Kidney (tissue), 14 donors: ENCODE results near the gene SPTBN1. TPM values are rescaled to one million over a fixed set of nuclear protein-coding genes. Genes with fewer than 3 reads are reported as not detected.

Experiments used
- DNase-seq, 5 donors: peaks; one replicate each; pipeline ENCODE4 v3.0.0-alpha.2; 2013 to 2020
- FAIRE-seq: peaks from 2 replicates; lab custom pipeline; 2012; peaks lifted over from hg19 to GRCh38; lab: Jason Lieb, UNC
- H3K27ac ChIP-seq, 2 donors: one replicate each; pipeline ENCODE4 v1.7.0; 2013; ENCODE audit warnings: low read depth in 2 of 2, low read length in 2 of 2, inconsistent platforms in 1 of 2
- H3K27me3 ChIP-seq: one replicate; pipeline ENCODE4 v1.7.1; 2013; ENCODE audit warnings: low read length, inconsistent platforms; ENCODE audit not compliant: control insufficient read depth, insufficient read depth
- H3K36me3 ChIP-seq, 3 donors: one replicate each; pipeline versions ENCODE4 v1.7.0 to v1.7.1; 2013; ENCODE audit warnings: low read length in 3 of 3, control low read depth in 1 of 3, inconsistent platforms in 1 of 3; ENCODE audit not compliant: insufficient read depth in 3 of 3, control insufficient read depth in 2 of 3
- H3K4me1 ChIP-seq, 3 donors: one replicate each; pipeline versions ENCODE4 v1.7.0 to v1.7.1; 2013; ENCODE audit warnings: low read length in 3 of 3, inconsistent platforms in 1 of 3, low read depth in 1 of 3; ENCODE audit not compliant: control insufficient read depth in 2 of 3, insufficient read depth in 2 of 3
- H3K4me3 ChIP-seq, 3 donors: one replicate each; pipeline versions ENCODE4 v1.7.0 to v1.8.1; 2013; ENCODE audit warnings: low read length in 3 of 3, control low read depth in 1 of 3, inconsistent platforms in 1 of 3
- H3K9ac ChIP-seq, 3 donors: one replicate each; pipeline versions ENCODE4 v1.7.0 to v1.7.1; 2013; ENCODE audit warnings: low read length in 3 of 3, control low read depth in 1 of 3, inconsistent platforms in 1 of 3
- H3K9me3 ChIP-seq, 3 donors: one replicate each; pipeline versions ENCODE4 v1.7.0 to v1.7.1; 2013; ENCODE audit warnings: low read length in 3 of 3, control low read depth in 1 of 3, inconsistent platforms in 1 of 3; ENCODE audit not compliant: control insufficient read depth in 2 of 3, insufficient read depth in 1 of 3
- CTCF ChIP-seq: IDR thresholded peaks from 3 replicates; pipeline ENCODE4 v1.5.1; 2012; ENCODE audit warnings: mild to moderate bottlenecking, moderate library complexity, borderline replicate concordance; ENCODE audit not compliant: insufficient read depth; ENCODE audit errors: extremely low read depth
- intact Hi-C: fragments of 100-400 bp; cut with DNase I; formaldehyde crosslinking; loops from one replicate; pipeline ENCODE4 v1.11.1; 2022
- polyA plus RNA-seq: library from polyadenylated mRNA; stranded (reverse); fragments of 350-450 nt; fragmentation: Illumina TruSeq; extraction: RNeasy Lipid Tissue Mini Kit (QIAGEN cat#74804); gene quantifications from one replicate; pipeline ENCODE4 v1.2.3, GENCODE V29; 2014; ENCODE audit warnings: low read depth, low replicate concordance; ENCODE audit not compliant: insufficient read depth
- total RNA-seq: library from RNA; stranded (reverse); fragmentation: NEBNext Ultra II Directional; extraction: Animal tissue kit (Norgen Biotek cat#: 25700); gene quantifications from one replicate; pipeline ENCODE4 v1.2.1, GENCODE V29; 2021
- donor health status: control.
- donor health status: control.
- donor health status: control.
- donor health status: control.
- donor health status: control.
- donor health status: DM: yes; HTN: yes; CAD: no.
- donor health status: Normal renal cell carcinoma (clear cell type).

SPTBN1 gene
- total and polyA plus RNA-seq, 2 donors from 2014 or later, result 93.2 to 313 TPM

- peak overlapping the region in 1 of 2 donors; percentile 2 for H3K27ac ChIP-seq
- H3K9me3 ChIP-seq, result no peaks in the 10 kb centered on the region
- TF ChIP-seq CTCF, result no peak
- no peaks in the 10 kb centered on the region for H3K36me3 ChIP-seq
- no peak overlapping the region for H3K4me3 ChIP-seq
- intact Hi-C loops, result no loop called here
- DNase-seq, result no peak
- no peaks in the 10 kb centered on the region for H3K27me3 ChIP-seq
- no peak overlapping the region for H3K9ac ChIP-seq
- peaks cover 4 to 36% (median 9%) of the 10 kb centered on the region in 3 donors for H3K4me1 ChIP-seq
- no peak for FAIRE-seq
These were observed 108.3 kb downstream of the SPTBN1 start for GRCh38 chr2:54564439-54564838.

GRCh38 chr2:54565551-54565950 is 109.4 kb downstream of the SPTBN1 start:
- TF ChIP-seq CTCF, result no peak
- intact Hi-C loops, result no loop called here
- Histone ChIP-seq H3K4me3 (no peak overlapping the region), H3K9ac (no peak overlapping the region), H3K36me3 (no peaks in the 10 kb centered on the region), H3K27ac (peak overlapping the region; percentile 2 to 18), H3K27me3 (no peaks in the 10 kb centered on the region), H3K4me1 (peaks cover 8 to 47% (median 20%) of the 10 kb centered on the region in 3 donors), H3K9me3 (no peaks in the 10 kb centered on the region)
- FAIRE-seq (no peak), DNase-seq (no peak)

GRCh38 chr2:54566896-54567295 is 110.8 kb downstream of the SPTBN1 start:
- intact Hi-C loops, result no loop called here
- no peak overlapping the region for H3K27ac ChIP-seq
- no peak overlapping the region for H3K4me3 ChIP-seq
- no peaks in the 10 kb centered on the region for H3K27me3 ChIP-seq
- DNase-seq (no peak), FAIRE-seq (no peak)
- H3K9ac ChIP-seq, result no peak overlapping the region
- H3K9me3 ChIP-seq, result no peaks in the 10 kb centered on the region
- H3K4me1 ChIP-seq, result peaks cover 8 to 57% (median 33%) of the 10 kb centered on the region in 3 donors
- no peak for TF ChIP-seq CTCF
- H3K36me3 ChIP-seq, result no peaks in the 10 kb centered on the region

GRCh38 chr2:54568876-54569321 is 112.8 kb downstream of the SPTBN1 start:
- peaks cover 13 to 76% (median 47%) of the 10 kb centered on the region in 3 donors for H3K4me1 ChIP-seq
- no peak overlapping the region for H3K4me3 ChIP-seq
- DNase-seq (no peak), FAIRE-seq (no peak)
- H3K9ac ChIP-seq, result peak overlapping the region in 1 of 3 donors; percentile 63
- intact Hi-C loops, result no loop called here
- no peaks in the 10 kb centered on the region for H3K27me3 ChIP-seq
- H3K27ac ChIP-seq, result peak overlapping the region; percentile 72 to 89
- no peaks in the 10 kb centered on the region for H3K36me3 ChIP-seq
- no peaks in the 10 kb centered on the region for H3K9me3 ChIP-seq
- no peak for TF ChIP-seq CTCF
